ENCODE measurements around the gene EFCAB6.

GRCh38 chr22:43693249-43693648 is 118.9 kb downstream of the EFCAB6 start:
- TF ChIP-seq, protein P1, sequence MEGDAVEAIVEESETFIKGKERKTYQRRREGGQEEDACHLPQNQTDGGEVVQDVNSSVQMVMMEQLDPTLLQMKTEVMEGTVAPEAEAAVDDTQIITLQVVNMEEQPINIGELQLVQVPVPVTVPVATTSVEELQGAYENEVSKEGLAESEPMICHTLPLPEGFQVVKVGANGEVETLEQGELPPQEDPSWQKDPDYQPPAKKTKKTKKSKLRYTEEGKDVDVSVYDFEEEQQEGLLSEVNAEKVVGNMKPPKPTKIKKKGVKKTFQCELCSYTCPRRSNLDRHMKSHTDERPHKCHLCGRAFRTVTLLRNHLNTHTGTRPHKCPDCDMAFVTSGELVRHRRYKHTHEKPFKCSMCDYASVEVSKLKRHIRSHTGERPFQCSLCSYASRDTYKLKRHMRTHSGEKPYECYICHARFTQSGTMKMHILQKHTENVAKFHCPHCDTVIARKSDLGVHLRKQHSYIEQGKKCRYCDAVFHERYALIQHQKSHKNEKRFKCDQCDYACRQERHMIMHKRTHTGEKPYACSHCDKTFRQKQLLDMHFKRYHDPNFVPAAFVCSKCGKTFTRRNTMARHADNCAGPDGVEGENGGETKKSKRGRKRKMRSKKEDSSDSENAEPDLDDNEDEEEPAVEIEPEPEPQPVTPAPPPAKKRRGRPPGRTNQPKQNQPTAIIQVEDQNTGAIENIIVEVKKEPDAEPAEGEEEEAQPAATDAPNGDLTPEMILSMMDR (conservative IDR thresholded peaks at IDR 0.05), result no peak
- no peak for TF ChIP-seq EZH2 (IDR thresholded peaks at IDR 0.05; ENCODE audit: low read depth)

Measured in PC-9 (cell line).